ENCODE measurements around the gene NUP93.
A peak's percentile ranks its signal among the peaks of the same experiment; 100 is the strongest.
"Not testable (repeated sequence)": the region's sequence is repeated elsewhere in the genome, so short reads cannot be mapped to it uniquely, and the experiment has no call there.

The NUP93 gene

DNA sequence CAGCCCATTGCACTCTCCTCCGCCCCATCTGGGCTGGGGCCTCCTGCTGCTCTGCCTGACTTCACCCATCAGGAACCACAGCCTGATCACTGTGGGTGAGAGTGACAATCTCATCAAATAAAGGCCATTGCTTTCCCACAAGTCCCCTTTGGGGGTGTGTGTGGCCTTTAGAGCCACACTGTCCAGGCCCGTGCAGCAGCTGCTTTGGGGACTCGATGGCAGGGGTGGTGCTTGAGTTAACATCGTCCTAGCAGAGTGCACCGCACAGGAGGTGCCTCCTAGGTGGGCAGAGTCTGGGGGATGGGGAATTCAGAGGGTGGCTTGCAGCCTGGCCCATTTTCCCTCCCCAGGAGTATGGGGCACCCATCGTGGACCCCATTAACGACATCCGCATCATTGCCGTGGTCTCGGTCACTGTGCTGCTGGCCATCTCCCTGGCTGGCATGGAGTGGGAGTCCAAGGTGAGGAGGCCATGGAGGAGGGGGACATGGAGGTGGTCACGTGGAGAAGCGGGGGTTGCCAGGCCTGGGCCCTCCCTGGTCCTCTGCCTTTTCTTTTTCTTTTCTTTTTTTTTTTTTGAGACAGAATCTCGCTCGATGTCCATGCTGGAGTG lies 140.5 kb downstream of the NUP93 start:
- DNase-seq (ENCODE audit: low spot score): no peak

- DNase-seq (ENCODE audit: low spot score): no peak
Observed at GRCh38 chr16:56871172-56871593, 141.3 kb downstream of the NUP93 start.

- no peak for DNase-seq (ENCODE audit: low spot score)
Observed at GRCh38 chr16:56872863-56873391, 143.0 kb downstream of the NUP93 start.

DNA sequence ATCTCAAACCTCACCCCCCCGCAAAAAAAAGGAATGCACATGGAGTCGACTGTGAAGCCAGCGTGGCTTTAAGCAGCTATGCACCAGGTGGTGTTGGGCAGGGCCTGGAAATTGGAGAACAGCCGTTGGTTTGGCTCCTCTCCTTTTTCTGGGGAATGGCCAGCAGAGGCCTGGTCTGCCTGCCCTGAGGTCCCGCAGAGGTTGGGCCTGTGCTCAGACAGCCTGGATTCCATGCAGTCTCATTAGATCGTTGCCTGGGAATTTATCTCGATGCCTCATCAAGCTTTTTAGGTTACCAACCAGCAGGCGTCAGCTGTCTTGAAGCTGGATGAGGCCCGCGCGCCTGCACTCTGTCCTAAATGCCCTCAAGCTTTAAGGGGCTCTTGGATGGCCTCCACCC lies 144.9 kb downstream of the NUP93 start:
- no peak for DNase-seq (ENCODE audit: low spot score)

GRCh38 chr16:56876048-56876447 lies 146.1 kb downstream of the NUP93 start:
- no peak for DNase-seq (ENCODE audit: low spot score)

GRCh38 chr16:56877486-56878182 lies 147.7 kb downstream of the NUP93 start:
- no peak for DNase-seq (ENCODE audit: low spot score)

GRCh38 chr16:56878282-56878854 lies 148.4 kb downstream of the NUP93 start:
- no peak for DNase-seq (ENCODE audit: low spot score)

GRCh38 chr16:56879276-56879675 lies 149.3 kb downstream of the NUP93 start:
- DNase-seq (ENCODE audit: low spot score): no peak

- no peak for DNase-seq (ENCODE audit: low spot score)
Observed at GRCh38 chr16:56880176-56880575, 150.2 kb downstream of the NUP93 start.

DNA sequence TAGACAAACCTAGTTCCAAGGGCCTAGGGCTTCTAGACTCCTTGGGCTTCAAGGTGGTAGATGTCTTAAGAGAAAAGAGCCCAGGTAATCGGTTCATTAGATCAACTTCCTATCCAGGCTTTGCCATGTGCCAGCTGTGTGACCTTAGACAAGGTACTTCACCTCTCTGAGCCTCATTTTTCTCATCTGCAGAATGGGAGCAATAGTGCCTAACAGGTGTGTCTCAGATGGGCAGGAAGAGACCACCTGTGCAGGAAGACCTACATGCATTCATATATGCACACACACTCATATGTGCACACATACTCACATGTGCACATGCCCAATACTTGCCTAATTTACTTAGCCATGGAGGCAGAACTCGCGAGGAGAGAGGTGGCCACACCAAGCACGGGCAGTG lies 150.8 kb downstream of the NUP93 start:
- DNase-seq (ENCODE audit: low spot score): no peak

DNA sequence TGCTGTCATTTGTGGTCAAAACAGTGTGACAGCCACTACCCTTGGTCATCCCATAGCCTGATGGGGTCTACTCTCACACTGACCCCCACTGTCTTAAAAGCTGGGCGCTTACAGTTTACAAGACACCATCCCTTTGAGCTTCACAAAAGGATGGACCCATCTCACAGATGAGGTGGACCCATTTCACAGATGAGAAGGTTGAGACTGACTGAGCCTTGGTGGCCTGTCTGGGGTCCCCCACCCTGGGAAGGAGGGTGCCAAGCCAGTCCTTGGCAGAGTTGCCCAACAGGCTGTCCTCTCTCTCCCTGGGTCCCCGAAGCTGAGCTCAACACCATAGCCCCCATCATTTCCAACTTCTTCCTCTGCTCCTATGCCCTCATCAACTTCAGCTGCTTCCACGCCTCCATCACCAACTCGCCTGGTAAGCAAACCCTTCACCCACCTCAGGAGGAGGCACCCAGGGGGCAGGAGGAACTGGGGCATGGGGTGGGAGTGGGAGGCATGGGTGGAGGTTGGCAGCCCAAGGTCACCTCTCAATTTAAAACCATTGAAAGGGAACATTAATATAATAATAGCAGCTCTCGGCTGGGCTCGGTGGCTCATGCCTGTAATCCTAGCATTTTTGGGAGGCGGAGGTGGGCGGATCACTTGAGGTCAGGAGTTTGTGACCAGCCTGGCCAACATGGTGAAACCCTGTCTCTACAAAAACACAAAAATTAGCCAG lies 152.3 kb downstream of the NUP93 start:
- DNase-seq (ENCODE audit: low spot score): no peak

GRCh38 chr16:56883586-56883985 lies 153.7 kb downstream of the NUP93 start:
- DNase-seq (ENCODE audit: low spot score): no peak

DNA sequence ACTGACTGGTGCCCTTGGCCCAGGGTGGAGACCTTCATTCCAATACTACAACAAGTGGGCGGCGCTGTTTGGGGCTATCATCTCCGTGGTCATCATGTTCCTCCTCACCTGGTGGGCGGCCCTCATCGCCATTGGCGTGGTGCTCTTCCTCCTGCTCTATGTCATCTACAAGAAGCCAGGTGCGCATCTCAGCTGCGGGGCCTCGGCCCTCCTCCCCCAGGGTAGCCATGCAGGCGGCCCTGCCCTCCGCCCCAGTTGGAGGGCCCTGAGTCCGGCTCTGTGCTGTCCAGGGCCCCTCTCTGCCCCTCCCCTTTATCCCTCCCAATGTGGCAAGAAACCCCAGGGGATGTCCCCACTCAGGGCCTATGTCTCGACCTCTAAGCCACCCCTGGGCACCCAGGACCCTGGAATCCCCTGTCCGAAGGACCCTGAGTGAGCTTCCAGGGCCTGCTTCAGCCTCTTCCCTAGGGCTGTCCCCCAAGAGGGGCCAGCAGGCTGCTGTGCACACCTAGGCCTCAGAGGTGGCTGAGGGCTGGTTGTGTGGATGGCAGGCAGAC lies 154.2 kb downstream of the NUP93 start:
- no peak for DNase-seq (ENCODE audit: low spot score)

GRCh38 chr16:56884929-56885328 lies 155.0 kb downstream of the NUP93 start:
- DNase-seq (ENCODE audit: low spot score): not testable (repeated sequence)

GRCh38 chr16:56885446-56886162 lies 155.7 kb downstream of the NUP93 start:
- DNase-seq (ENCODE audit: low spot score): no peak

GRCh38 chr16:56886296-56886695 lies 156.4 kb downstream of the NUP93 start:
- no peak for DNase-seq (ENCODE audit: low spot score)

- no peak for DNase-seq (ENCODE audit: low spot score)
Observed at GRCh38 chr16:56886826-56887225, 156.9 kb downstream of the NUP93 start.

DNA sequence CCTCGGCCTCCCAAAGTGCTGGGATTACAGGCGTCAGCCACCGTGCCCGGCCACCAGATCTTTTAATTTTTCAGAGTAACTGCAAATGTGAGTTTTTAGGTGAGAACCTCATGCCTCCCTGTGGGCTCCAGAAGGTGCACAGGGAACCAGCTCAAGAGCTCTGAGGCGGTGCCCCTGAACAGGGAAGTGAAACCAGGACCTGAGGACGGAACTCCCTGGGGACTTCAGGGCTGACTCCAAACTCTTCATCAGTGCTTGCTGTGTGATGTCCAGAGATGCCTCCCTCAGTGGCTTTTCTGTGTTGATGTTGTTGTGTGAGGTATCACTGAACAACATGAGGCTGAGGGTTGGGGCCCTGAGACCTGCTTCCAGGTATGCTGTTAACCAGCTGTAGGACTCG lies 158.9 kb downstream of the NUP93 start:
- DNase-seq (ENCODE audit: low spot score): peak; percentile 17

- no peak for DNase-seq (ENCODE audit: low spot score)
Observed at GRCh38 chr16:56889206-56889605, 159.3 kb downstream of the NUP93 start.

GRCh38 chr16:56891685-56892084 lies 161.8 kb downstream of the NUP93 start:
- no peak for DNase-seq (ENCODE audit: low spot score)

- no peak for DNase-seq (ENCODE audit: low spot score)
Observed at GRCh38 chr16:56892705-56893104, 162.8 kb downstream of the NUP93 start.

Measured in pons (tissue), 1 donor.